RCC 7860 (cell line): ENCODE results near the gene CENPN.

Experiments used
- DNase-seq: peaks from one replicate; pipeline ENCODE4 v3.0.0-alpha.2; 2015; ENCODE audit warnings: low spot score
- FAIRE-seq: peaks from 2 replicates; lab custom pipeline; 2012; peaks lifted over from hg19 to GRCh38; lab: Jason Lieb, UNC

CENPN gene

GRCh38 chr16:81076566-81077075, 69.6 kb downstream of the CENPN start:
- FAIRE-seq (no peak), DNase-seq (peak; percentile 70)

- FAIRE-seq (no peak), DNase-seq (peak; percentile 85)
Measured at GRCh38 chr16:81077076-81077940, 70.3 kb downstream of the CENPN start, which contains the start of gene C16orf46. C16orf46 (minus strand) TSS chr16:81077238; CDS start chr16:81063955, 13,283 bp downstream.

- no peak for FAIRE-seq
- no peak for DNase-seq
Measured at GRCh38 chr16:81080233-81080632, 73.2 kb downstream of the CENPN start.

DNA sequence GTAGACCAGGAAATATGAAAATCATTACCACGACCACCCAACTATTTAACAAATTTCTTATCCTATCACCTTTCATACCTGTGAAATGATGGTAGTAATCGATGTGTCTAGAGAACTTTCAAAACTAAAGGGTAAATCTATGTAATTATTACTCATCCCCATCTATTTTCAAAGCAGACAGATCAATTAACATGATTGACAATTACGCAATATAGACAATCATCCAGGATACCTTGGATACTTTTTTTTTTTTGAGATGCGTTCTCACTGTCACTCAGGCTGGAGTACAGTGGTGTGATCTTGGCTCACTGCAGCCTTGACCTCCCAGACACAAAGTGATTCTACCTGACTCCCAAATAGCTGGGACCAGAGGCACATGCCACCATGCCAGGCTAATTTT, 74.0 kb downstream of the CENPN start:
- FAIRE-seq (no peak), DNase-seq (no peak)
